PFSK-1 (cell line): ENCODE results near the gene NR3C2.

Experiments
- POLR2AphosphoS5 ChIP-seq: IDR thresholded peaks from 2 replicates; pipeline ENCODE4 v1.6.1; 2012; ENCODE audit warnings: low read depth, mild to moderate bottlenecking, control low read depth, low read length, moderate library complexity
- REST ChIP-seq, 2 experiments: IDR thresholded peaks; 2 replicates each; pipeline versions ENCODE4 v1.6.1 to v1.8.0; 2011 to 2012; ENCODE audit warnings: low read depth in 2 of 2, low read length in 2 of 2, control low read depth in 1 of 2, inconsistent platforms in 1 of 2, mild to moderate bottlenecking in 1 of 2, moderate library complexity in 1 of 2; ENCODE audit not compliant: insufficient read depth in 1 of 2
- SIN3A ChIP-seq: IDR thresholded peaks from 2 replicates; pipeline ENCODE4 v1.6.1; 2012; ENCODE audit warnings: mild to moderate bottlenecking, low read length, moderate library complexity, borderline replicate concordance; ENCODE audit not compliant: insufficient read depth

GRCh38 chr4:148205476-148205875 is 236.7 kb downstream of the NR3C2 start:
- no peak for TF ChIP-seq POLR2AphosphoS5
- no peak for TF ChIP-seq SIN3A
- no peak for TF ChIP-seq REST (IDR thresholded peaks at IDR 0.05; ENCODE audit: insufficient read depth in 1 of 2, low read depth in 2 of 2, low read length in 2 of 2)
